AG08396 (cell line): ENCODE data around the gene RBM22.
"Not testable (repeated sequence)": the region's sequence is repeated elsewhere in the genome, so short reads cannot be mapped to it uniquely, and the experiment has no call there.

Experiments
- DNase-seq: peaks from one replicate; pipeline ENCODE4 v3.0.0; 2012; ENCODE audit warnings: low spot score, mixed read lengths

The RBM22 gene

GRCh38 chr5:150700594-150701377 lies at the start of gene RBM22:
Gene RBM22, minus strand, starts transcription at chr5:150701062. Its CDS starts 77 bp downstream, at chr5:150700985.
- peak; percentile 86 for DNase-seq

DNA sequence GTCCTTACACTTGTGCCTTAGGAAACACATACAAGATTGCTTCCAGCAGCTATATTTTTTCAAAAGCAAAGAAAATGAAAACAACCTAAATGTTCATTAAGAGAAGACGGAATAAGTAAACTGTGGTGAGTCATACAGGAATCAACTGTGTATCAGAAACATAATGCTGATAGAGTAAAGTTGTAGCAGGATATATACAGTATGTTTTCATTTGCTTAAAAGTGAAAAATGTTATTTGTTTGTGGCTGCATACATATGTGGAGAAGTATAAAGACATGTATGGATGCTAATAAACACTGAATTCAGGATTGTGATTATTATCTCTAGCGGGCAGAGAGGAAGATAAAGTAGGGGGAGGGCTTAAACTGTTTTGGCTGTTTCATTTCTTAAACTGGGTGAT lies 49.6 kb upstream of the RBM22 start:
- no peak for DNase-seq

DNA sequence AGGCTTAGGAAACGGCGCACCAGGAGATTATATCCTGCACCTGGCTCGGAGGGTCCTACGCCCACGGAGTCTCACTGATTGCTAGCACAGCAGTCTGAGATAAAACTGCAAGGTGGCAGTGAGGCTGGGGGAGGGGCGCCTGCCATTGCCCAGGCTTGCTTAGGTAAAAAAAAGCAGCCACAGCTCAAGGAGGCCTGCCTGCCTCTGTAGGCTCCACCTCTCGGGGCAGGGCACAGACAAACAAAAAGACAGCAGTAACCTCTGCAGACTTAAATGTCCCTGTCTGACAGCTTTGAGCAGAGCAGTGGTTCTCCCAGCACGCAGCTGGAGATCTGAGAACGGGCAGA lies 42.3 kb upstream of the RBM22 start:
- DNase-seq, result not testable (repeated sequence)

DNA sequence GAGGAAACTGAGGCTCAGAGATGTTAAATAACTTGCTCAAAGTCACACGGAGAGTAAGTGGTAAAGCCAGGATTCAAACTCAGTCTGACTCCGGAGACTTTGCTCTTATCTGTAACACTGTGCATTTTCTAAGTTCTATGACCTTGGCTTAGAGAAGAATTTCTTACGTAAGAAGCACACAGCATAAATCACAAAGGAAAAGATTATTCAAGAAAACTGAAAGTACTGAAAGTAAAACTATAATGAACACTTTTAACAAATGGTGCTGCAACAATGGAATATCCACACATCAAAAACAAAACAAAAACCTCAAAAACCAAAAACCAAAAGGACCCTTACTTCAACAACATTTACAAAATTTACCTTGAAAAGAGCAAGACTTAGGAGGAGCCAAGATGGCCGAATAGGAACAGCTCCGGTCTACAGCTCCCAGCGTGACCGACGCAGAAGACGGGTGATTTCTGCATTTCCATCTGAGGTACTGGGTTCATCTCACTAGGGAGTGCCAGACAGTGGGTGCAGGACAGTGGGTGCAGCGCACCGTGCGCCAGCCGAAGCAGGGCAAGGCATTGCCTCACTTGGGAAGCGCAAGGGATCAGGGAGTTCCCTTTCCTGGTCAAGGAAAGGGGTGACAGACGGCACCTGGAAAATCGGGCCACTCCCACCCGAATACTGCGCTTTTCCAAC lies 41.7 kb upstream of the RBM22 start:
- not testable (repeated sequence) for DNase-seq

- DNase-seq, result no peak
Observed at GRCh38 chr5:150740992-150741391, 40.1 kb upstream of the RBM22 start.

DNA sequence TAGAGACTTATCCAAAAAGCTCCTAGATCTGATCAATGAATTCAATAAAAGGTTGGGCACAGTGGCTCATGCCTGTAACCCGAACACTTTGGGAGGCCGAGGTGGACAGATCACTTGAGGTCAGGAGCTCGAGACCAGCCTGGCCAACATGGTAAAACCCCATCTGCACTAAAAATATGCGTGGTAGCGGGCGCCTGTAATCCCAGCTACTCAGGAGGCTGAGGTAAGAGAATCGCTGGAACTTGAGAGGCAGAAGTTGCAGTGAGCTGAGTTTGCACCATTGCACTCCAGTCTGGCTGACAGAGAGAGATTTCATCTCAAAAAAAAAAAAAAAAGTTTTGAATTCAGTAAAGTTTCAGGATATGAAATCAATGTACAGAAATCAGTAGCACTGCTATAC lies 38.0 kb upstream of the RBM22 start:
- no peak for DNase-seq

GRCh38 chr5:150734579-150735384 lies 33.9 kb upstream of the RBM22 start:
- no peak for DNase-seq

- no peak for DNase-seq
Observed at GRCh38 chr5:150731669-150732242, 30.9 kb upstream of the RBM22 start.

DNA sequence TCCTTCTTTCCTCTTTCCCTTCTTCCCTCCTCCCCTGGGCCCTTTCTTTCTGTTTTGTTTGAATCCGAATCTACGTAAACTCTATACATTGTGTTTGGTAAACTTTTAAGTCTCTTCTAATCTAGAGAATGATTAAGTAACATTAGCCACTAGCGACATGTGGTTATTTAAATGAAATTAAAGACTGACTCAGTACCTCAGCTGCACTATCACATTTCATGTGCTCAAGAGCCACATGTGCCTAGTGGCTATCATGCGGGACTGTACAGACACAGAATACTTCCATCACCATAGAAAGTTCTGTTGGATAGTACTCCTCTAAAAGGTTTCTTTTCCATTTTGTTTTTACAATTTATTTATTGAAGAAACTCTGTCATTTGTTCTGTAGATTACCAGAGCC lies 29.0 kb upstream of the RBM22 start:
- no peak for DNase-seq

DNA sequence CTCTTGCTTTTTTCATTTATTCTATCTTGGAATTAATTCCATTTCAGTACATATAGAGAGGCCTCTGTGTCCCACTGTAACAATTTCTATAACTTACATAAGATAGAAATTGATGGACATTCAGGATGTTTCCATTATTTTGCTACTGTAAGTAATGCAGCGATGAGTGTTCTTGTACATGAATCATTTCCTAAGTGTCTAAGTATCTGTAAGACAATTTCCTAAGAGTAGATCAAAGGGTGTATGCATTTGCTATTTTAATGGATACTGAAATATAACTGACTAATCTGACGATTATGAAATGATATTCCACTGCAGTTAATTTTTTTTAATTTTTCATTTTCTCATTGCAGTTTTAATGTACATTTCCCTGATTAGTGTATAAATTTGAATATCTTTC lies 23.0 kb upstream of the RBM22 start:
- DNase-seq, result no peak

GRCh38 chr5:150710165-150710564 lies 9.3 kb upstream of the RBM22 start:
- no peak for DNase-seq

DNA sequence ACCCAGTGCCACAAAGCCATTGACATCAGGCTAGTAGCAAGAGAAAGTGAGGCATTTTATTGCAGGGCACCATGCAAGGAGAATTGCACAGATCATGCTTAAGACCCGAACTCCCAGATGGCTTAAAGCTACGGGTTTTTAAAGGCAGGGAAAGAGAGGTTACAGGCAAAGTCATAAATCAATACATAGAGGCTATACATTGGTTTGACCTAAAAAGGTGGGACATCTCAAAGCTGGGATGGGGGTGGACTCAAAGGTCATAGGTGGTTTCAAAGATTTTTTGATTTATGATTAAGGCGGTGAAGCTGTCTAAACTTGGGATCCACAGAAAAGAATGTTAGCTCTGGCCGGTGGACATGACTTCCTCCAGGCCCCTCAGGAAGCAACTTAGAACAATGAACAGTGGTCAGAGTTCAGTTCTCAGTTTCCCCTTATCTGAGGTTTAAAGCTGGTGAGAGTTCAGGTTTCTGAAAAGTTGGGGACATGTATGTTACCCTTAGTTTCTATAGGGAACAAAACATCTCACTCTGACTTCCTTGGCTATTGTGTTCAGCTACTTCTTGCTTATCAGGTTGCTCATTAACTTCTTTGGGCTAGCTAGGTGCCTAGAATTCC lies 6.0 kb upstream of the RBM22 start:
- no peak for DNase-seq

GRCh38 chr5:150703762-150704161 lies 2.9 kb upstream of the RBM22 start:
- no peak for DNase-seq

DNA sequence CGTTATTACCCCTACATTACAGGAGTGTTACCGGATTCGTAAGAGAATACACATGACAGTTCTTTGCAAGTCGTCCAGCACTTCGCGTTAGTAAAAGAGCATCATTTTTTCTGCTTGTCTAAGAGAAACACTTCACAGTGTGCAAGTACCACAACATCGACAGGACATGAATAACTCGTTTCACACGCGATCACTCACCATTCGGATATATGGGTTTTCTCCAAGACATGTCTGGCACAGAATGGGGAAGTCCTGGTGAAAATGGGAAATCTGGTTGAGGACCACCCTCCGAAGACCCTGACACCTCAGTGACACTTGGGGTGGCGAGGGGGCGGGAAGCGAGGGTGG lies 642 bp downstream of the RBM22 start:
- no peak for DNase-seq

- peak; percentile 31 for DNase-seq
Observed at GRCh38 chr5:150694612-150695011, 6.2 kb downstream of the RBM22 start.

DNA sequence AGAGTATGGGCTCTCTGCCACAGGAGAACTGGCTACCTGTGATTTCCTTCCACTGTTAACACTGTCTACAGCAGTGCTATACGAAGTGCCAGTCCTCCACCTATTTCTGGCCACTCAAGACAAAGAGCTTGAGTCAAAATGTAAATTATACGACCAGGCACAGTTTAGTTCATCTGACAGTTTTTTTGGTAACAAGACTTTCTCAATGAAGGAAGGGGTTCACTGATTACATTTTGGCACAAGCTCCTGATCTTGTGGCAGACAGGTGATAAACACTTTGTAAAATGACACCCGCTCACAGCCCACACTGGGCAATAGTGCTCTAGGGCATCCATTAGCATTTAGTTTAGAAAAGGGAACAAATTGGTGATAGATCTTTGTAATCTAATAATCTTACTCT lies 8.6 kb downstream of the RBM22 start:
- DNase-seq, result no peak

GRCh38 chr5:150690760-150691159 lies 10.1 kb downstream of the RBM22 start:
- DNase-seq, result no peak

GRCh38 chr5:150689120-150689519 lies 11.7 kb downstream of the RBM22 start:
- no peak for DNase-seq

DNA sequence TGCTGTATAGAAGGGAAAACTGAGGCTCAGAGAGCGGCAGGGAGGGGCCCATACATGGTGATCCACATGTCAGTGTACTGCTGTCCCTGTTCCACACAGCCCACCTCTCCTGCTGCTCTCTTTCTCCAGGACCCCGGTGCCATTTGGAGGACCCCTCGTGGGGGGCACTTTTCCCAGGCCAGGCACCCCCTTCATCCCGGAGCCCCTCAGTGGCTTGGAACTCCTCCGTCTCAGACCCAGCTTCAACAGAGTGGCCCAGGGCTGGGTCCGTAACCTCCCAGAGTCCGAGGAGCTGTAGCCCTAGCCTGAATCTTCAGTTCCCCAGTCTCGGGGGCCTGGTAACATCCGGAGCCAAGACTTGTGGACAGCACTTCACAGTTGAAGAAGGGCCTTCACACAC lies 24.3 kb downstream of the RBM22 start:
- no peak for DNase-seq

DNA sequence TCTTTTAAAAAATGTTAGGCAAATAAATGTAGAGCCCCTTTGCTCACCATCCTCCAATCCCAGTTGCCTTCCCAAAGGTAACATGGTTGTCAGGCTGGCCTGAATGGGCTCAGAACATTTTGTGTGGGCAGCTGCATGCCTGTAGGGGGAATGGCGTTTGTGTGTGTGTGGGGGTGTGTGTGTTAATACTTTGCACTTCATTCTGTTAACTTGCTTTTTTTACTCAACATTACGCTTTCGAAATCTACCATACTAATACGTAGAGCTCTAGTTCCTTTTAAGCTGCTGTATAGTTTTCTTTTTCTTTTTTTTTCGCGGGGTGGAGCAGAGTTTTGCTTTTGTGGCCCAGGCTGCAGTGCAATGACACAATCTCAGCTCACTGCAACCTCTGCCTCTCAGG lies 25.8 kb downstream of the RBM22 start:
- DNase-seq, result no peak

DNA sequence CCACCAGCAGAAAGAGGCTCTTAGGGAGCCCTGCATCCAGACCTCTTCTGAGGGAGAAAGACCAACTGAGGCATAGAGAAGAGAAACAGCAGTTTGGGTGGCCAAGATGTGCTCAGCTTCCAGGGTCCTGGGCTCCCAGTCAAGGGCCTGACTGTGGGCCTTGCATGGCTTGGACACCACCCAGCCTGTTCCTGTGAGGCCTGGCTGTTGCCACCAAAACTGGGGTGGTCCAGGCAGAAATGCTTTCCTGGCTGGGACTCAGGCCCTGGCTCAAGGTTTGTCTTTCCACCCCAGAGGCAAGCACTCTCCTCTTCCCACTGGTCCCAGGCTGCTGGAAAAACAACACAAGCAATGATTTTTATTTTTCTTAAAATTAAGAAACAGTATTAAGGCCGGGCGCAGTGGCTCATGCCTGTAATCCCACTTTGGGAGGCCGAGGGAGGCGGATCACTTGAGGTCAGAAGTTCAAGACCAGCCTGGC lies 26.5 kb downstream of the RBM22 start:
- no peak for DNase-seq

DNA sequence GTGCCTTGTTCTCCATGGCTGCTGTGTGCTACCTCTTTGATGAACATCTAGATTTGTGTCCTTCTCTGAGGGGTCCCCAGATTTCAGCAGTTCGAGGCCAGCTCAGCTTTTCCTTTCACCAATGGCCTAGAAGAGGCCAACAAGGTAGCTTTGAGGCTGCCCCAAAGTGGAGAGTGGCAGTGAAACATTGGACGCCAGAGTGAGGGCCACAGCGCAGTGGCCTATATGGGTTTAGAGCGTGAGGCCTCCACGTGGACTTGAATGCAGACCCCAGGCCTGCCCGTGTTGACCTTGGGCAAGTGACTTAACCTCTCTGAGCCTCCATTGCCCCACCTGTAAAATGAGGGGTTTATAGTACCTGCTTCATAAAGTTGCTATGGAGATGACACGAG lies 28.0 kb downstream of the RBM22 start:
- DNase-seq, result no peak
